SHP77 treated with DMSO at 0.1 percent for 48 hours (cell line): Measurements from ENCODE around the gene MTSS2.

Experiments
- DNase-seq: peaks from one replicate; lab custom pipeline; 2025; lab: John Stamatoyannopoulos, UW

Gene MTSS2

DNA sequence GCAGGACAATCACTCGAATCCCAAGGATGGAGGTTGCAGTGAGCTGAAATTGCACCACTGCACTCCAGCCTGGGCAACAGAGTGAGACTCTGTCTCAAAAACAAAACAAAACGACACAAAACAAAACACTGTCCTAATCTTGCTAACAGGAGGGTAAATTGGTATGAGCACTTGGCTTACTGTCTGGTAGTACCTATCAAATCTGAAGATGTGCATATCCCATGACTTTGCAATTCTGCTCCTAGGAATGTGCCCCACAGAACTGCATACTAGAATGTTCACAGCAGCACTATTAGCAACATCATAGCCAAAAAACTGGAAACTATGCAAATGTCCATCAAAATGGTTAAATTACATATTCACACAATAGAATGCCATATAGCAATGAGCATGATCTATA is 15.7 kb downstream of the MTSS2 start:
- DNase-seq: no peak

- DNase-seq: no peak
Measured at GRCh38 chr16:70665806-70666735, 19.8 kb downstream of the MTSS2 start.

- no peak for DNase-seq
Measured at GRCh38 chr16:70665113-70665694, 20.6 kb downstream of the MTSS2 start.

DNA sequence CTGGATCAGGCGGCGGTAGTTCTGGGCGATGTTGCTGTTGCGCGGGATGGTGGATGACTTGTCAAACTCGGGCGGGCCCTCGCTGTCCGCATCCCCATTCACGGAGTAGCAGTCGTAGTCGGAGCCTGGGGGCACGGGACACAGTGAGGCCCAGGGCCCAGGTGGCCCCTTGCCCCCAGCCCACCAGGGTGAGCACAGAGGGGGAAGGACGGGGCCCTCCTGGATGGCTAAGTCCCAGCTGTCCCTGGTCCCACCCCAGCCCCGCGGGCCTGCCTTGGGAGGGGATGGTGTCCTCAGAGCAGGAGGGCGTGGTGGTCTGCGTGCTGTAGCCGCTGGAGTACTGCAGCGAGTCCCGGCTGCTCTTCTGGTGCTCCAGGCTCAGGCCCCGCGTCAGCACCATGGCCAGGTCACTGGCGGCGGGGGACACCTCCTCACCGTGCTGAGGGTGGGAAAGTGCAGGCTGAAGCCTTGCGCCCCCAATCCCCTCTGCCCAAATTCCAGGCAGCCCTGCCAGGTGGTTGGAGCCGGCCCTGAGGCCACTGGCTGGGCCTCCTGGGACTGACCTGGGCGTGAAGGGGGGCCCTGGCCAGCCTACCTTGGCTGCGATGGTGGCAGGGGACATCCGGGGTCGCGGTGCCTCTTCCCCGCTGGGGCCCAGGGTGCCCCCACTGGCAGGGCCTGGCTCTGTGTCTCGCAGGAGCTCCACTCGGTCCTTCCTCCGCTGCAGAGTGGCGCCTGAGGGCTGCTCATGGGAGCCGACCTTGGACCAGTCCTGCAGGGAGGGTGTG is 21.3 kb downstream of the MTSS2 start:
- DNase-seq: no peak

DNA sequence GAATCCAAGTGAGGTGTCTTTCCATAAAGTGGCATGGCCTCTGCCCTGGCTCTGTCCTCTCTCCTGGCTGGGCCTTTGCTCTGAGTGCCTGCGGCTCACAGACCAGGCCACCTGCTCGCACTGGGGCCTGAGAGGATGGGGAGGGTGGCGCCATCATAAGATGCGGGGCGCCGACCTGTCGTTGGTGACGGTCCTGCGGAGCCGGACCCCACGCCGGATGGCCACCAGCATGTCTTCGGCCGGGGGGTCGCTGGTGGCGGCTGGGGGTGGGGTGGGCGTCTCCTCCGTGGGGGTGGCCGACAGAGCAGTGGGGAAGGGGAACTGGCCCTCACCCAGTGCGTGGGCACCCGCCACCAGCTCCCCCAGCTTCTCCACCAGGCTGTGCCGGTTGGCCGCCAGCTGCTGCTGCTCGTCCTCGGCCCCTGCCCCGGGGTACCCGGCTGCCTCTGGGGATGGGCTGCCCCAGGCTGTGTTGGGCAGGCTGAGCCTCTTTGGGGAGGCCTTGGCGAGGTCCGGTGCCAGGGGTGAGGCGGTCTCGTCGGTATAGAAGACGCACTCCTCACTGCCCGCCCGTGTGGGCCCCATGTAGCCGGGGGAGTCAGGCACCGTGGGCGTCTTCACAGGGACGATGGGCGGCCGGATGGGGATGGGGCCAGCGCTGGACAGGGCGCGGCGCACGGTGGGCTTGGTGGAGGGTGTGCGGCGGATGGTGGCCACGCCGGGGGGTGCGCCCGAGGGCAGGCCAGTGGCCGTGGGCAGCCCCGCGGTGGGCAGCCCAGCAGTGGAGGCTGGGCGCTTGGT is 22.1 kb downstream of the MTSS2 start:
- no peak for DNase-seq

DNA sequence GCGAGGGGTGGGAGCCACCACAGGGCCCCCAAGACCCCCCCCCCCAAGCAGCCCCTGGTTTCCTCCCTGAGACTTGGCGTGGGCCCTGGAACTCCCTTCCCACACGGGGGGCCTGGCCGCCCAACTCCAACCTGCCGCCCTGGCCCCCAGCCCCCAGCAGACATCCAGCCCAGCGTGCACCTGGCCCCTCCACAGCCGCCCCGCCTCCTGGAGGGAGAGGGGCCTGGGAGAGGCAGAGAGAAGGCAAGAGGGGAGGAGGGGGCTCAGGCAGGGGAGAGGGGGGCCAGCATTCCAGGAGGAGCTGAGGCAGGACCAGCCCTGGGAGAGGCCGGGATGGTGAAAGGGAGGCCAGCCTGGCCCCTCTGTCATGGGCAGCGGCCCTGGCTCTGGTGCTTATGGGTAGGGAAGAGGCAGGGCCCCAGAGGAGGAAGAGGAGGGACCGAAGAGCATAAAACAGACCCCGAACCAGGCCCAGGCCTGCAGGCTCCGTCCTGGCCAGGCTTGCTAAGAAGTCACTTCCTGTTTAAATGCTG is 22.8 kb downstream of the MTSS2 start:
- DNase-seq: no peak

- DNase-seq: no peak
Measured at GRCh38 chr16:70661918-70662641, 23.8 kb downstream of the MTSS2 start.

DNA sequence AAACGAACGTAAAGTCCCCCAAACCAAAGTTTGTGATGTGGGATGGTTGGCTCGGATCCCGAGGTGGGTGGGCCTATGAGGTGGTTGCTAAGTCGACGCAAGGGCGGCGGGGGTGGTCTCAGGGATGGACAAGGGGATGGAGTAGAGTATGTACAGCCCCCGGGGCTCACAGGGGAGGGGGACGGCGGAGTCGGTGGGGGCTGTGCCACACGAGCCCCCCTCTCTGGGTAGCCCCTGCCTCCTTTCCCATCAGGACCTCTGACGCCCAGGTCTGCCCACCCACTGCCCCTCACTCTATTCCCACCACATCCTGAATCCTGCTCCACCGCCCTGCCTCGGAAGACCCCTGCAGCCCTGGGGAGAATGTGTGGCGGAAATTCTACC is 24.3 kb downstream of the MTSS2 start:
- no peak for DNase-seq

GRCh38 chr16:70660672-70661350 is 25.0 kb downstream of the MTSS2 start:
- no peak for DNase-seq

DNA sequence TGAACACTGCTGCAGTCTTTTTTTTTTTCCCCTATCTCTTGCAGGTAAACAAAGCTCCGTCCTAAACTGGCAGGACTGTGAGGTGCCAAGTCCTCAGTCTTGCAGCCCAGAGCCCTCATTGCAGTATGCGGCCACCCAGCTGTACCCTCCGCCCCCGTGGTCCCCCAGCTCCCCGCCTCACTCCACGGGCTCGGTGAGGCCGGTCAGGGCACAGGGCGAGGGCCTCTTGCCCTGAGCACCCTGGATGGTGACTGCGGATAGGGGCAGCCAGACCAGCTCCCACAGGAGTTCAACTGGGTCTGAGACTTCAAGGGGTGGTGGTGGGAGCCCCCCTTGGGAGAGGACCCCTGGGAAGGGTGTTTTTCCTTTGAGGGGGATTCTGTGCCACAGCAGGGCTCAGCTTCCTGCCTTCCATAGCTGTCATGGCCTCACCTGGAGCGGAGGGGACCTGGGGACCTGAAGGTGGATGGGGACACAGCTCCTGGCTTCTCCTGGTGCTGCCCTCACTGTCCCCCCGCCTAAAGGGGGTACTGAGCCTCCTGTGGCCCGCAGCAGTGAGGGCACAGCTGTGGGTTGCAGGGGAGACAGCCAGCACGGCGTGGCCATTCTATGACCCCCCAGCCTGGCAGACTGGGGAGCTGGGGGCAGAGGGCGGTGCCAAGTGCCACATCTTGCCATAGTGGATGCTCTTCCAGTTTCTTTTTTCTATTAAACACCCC is 25.7 kb downstream of the MTSS2 start:
- no peak for DNase-seq

DNA sequence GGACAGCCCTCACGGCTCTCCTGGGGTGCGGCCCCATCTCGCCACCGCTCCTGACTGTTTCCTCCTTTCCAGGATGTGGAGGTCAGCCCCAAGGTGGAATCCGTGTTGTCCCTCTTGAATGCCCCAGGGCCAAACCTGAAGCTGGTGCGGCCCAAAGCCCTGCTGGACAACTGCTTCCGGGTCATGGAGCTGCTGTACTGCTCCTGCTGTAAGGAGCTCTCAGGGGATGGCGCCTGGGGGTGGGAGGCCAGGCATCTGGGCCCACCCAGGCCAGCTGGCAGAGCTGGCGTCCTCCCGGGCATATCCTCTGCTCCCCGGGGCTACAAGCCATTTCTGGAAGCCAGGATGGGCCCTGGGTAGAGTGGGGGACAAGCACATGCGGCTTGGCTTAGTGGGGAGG is 26.3 kb downstream of the MTSS2 start:
- DNase-seq: no peak

DNA sequence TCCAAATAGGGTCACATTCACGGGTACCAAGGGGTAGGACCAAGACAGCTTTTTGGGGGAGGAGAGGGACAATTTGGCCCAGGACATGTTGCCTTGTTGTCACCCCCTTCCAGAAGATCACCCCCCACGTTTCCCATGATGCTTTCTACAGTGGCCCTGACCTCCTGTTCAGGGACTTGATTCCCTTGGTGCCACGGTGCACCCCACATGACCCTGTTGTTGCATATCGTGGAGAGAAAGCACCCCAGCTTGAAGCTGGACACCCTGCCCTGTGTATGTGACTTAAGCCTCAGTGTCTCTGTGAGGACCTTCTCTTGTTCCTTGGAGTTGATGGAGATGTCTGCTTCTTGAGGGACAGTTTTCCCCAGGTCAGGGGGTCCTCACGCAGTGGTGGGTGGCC is 26.9 kb downstream of the MTSS2 start:
- DNase-seq: no peak

DNA sequence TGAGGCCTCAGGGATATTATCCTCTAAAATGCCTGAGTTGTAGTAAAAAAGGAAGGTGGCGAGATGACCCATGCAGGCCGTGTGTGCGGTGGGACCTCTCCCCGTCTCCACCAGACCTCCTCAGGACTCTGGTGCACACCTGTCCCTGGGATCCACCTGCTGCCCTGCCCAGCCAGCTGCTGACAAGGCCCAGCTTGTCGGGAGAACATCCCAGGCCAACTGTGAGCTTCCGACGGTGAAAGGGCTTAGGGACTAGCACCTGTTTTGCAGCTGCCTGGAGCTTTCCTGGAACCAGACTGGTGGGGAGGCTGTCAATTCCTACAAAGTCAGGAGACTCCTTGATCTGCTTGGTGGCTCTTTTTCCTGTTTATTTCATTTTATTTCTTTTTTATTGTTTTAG is 27.9 kb downstream of the MTSS2 start:
- peak; percentile 87 for DNase-seq

GRCh38 chr16:70656712-70657263 is 29.1 kb downstream of the MTSS2 start:
- peak; percentile 80 for DNase-seq

GRCh38 chr16:70656065-70656711 is 29.7 kb downstream of the MTSS2 start:
- no peak for DNase-seq

DNA sequence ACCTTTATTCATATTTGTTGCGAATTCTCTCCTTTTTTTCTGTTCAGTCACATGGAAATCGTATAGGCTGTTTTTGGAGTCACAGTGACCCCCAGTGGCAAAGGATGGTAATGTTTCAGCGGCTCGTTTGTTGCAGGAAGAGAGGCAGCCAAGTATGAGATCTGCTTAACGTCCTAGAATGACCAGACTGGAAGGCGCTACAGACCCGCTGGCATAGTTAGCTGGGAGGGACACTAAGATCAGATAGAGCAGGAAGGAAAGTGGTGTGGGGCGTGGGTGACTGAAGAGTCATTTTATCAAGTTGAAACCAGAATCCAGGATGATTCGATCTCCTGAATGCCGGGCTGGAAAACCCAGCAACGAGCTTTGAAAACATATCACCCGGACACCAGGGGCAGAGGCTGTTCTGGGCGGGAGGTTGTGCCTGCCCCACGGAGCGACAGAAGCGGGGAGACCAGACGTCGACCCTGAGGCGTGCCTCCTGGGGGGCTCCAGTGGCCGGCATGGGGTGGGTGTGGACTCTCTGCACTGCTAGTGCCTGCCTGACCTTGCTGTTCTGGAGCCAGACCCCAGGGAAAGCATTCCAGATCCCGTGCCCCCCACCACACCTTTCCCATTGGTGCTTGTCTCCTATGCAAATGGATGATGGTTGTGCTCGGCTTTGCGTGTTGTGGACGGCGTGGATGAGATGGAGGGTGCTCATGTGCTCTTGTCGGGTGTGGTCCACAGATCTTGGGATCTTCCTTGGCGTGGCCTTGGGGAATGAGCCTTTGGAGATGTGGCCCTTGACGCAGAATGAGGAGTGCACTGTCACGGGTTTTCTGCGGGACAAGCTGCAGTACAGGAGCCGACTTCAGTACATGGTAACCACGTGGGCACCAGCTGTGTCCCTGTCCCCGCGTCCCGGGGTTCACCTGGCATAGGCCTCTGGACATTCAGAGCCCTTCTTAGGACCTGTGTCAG is 31.8 kb downstream of the MTSS2 start:
- peak; percentile 90 for DNase-seq

- no peak for DNase-seq
Measured at GRCh38 chr16:70653406-70653805, 32.4 kb downstream of the MTSS2 start.

DNA sequence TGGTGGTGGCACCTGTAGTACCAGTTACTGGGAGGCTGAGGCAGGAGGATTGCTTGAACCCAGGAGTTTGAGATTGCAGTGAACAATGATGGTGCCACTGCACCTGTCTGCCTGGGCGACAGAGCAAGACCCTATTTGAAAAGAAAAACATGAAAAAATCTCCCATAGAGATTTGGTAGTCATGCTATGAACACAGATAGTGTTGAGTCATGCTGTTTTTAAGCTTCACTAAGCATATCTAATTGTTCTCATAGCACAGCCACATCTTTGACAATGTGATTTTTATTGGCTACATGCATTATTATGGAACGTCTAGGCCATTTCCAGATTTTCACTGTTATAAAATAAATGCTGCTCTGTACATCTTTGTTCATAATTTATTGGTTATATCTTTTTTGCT is 33.5 kb downstream of the MTSS2 start:
- DNase-seq: no peak
